Measurements from ENCODE around the gene TMEM181.
"Not testable (repeated sequence)": the region's sequence is repeated elsewhere in the genome, so short reads cannot be mapped to it uniquely, and the experiment has no call there.

The TMEM181 gene

GRCh38 chr6:158660333-158660754, 100.5 kb downstream of the TMEM181 start:
- no peak for DNase-seq (ENCODE audit: low read depth in 2 of 2)

GRCh38 chr6:158661156-158661685, 101.3 kb downstream of the TMEM181 start:
- no peak for DNase-seq (ENCODE audit: low read depth in 2 of 2)

DNA sequence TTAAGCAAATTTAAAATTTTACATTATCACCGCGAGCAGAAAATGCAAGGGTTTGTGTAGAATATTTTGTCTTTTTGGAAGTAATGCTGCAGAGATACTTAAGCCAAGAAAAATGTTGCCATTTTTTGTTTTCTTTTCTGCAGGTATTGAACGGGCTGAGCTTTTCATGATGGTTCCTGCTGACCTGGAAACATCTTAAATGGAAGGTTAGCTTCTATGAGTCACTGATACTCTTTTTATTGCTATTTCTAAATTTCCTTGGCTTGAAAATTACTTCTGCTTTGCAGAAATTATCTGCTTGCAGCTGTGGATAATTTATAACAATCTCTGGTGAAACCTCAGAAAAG, 102.7 kb downstream of the TMEM181 start:
- DNase-seq (ENCODE audit: low read depth in 2 of 2), result no peak

- peak; percentile 58 to 62 for DNase-seq (ENCODE audit: low read depth in 2 of 2)
Observed at GRCh38 chr6:158662954-158663624, 103.2 kb downstream of the TMEM181 start.

DNA sequence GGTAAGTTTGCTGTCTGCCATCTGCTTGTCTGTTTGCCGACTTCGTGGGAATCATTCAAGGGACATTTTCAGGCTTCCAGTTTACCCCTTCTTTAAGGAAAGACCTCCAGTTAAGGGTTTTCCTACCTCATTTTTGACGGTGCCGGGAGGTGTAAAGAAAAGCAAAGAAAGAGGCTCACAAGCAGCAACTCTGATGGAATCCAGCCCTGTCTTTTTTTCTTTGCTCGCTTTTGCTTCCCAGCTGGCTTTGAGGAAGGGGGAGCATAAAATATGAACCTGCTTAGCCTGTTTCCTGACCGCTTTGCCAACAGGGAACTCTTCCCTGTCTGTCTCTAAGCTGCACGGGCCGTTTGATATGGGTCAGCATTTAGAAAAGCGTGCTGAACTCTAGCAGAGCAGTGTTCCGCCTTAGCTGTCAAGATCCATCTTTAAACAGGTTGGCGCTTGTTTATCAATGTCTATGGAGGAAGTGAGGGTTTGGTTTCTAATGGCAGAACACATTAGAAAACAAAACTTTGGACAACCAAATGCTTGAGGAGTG, 103.8 kb downstream of the TMEM181 start:
- no peak for DNase-seq (ENCODE audit: low read depth in 2 of 2)

- DNase-seq (ENCODE audit: low read depth in 2 of 2), result no peak
Observed at GRCh38 chr6:158665332-158665731, 105.4 kb downstream of the TMEM181 start.

DNA sequence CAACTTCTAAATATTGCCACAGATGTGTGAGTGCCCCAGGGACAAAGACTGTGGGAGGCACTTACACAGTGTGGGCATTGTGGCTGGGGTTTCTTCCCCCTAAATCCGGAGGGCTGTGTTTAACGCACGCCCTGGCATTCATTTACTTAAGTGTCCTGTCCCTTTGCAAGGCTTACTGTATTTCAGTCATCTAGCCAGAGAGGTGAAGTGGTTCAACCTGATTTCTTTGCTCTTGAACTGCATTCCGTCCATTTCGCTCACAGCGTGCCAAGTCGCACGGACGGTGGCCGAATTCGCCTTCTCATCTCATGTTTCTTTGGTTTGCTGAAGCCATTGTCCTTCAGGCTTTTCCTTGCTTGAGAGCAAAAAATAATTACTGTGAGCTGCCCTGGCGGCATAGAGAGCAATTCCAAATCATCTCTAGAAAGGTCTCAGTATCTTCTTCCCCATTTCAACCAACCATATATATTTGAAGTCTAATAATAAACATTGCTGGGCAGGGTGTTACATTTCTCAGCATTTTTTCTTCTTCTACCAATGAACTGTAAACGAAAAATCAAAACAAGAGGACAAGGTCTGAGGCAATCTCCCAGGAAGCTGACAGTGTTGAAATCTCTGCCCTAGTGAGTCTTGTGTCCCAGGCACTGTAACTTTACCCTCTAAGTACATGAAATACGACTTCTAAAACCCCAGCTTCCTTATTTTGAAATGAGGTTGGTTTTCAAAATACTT, 106.9 kb downstream of the TMEM181 start:
- peak; percentile 61 to 64 for DNase-seq (ENCODE audit: low read depth in 2 of 2)

DNA sequence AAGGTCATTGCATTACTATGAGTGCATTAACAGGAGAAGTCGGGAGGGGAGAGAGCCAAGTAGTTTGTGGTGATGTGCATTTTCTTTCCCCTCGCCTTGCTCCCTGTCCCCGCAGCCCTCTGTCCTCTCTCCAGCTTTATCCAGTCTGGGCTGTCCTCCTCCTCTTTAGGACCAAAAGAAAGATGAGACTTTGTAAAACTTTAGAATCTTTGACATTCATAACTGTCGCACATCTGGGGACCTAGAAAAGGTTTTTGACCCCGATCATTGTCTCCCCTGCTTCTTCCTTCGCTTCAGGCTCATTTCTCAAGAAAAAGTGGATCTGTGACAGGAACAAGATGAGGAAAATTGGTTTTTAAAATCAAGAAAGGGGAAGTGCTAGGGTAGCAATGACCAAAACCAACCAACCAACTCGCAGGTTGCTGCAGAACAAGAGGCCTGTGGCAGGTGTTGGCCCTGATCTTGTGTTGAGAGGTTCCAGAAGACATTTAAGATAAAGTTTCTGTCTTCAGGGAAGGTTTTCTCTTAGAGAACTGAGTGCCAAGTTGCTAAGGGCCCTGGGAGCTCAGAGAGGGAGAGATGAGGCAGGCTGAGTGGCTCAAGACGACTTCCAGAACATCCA, 107.6 kb downstream of the TMEM181 start:
- no peak for DNase-seq (ENCODE audit: low read depth in 2 of 2)

GRCh38 chr6:158668707-158669103, 108.8 kb downstream of the TMEM181 start:
- DNase-seq (ENCODE audit: low read depth in 2 of 2), result no peak

GRCh38 chr6:158669145-158670035, 109.5 kb downstream of the TMEM181 start:
- no peak for DNase-seq (ENCODE audit: low read depth in 2 of 2)

DNA sequence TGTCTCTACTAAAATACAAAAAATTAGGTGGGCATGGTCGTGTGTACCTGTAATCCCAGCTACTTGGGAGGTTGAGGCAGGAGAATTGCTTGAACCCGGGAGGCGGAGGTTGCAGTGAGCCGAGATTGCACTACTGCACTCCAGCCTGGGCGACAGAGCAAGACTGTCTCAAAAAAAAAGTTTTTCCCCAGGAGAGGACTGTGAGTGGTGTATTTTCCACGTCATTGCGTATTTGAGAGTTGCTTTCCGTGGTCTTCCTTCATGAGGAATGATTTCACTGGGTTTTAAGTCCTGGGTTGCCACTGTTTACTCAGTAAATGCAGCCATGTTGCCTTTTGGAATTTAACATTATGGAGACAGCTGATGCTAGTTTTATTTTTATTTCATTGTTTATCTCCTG, 112.2 kb downstream of the TMEM181 start:
- not testable (repeated sequence) for DNase-seq (ENCODE audit: low read depth in 2 of 2)

- no peak for DNase-seq (ENCODE audit: low read depth in 2 of 2)
Observed at GRCh38 chr6:158672726-158673125, 112.8 kb downstream of the TMEM181 start.

DNA sequence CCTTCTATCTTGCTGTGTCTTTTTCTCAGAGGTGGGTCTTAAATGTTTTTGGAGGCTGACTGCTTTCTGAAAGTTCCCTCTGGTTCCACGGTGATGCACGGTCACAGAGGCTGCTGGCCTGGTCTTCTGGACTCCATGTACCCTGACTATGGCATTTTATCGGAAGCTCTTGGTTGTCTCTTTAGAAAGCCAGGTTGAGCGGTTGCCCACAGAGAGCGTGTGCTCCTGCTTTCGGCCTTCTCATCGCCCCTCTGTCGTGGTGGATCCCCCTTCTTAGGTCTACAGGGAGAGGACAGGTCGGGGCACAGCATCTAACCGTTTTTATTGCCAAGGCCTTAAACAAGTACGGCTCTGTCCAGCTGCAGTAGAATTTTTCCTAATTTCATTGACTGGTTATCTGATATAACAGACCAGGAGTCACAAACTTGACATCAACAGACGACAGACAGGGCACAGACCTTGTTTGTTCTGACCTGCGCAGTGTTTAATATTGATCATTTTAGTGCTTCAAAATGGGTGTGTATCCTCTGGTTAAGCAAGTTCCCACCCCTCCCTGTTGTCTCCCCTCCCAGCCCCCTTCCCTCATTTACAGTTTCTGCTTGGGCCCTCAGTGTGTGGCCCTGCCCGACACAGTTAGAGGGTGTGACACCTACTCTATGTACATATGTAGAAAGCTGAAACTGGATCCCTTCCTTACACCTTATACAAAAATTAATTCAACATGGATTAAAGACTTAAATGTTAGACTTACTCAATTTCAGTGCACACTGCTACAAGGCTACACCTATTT, 114.6 kb downstream of the TMEM181 start:
- no peak for DNase-seq (ENCODE audit: low read depth in 2 of 2)

- not testable (repeated sequence) for DNase-seq (ENCODE audit: low read depth in 2 of 2)
Observed at GRCh38 chr6:158677094-158677493, 117.2 kb downstream of the TMEM181 start.

- DNase-seq (ENCODE audit: low read depth in 2 of 2), result no peak
Observed at GRCh38 chr6:158677906-158678578, 118.2 kb downstream of the TMEM181 start.

DNA sequence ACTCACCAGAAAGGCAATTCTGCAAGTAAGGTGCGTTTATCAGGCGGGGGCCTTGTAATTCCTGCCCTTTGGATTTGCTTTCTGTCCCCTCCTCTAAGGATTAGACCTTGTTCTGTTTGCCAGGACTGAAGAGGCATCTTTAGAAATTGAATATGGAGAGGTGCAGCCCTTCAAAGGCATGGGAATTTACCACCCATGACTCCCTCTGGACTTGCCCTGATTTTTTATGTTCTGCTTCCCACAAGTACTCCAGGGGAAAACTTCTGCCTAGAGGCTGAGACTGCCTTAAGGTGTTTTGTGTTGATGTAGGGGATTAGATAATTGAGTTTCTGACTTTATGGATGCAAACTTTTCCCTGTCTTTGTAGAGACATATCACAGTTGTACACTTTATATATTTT, 120.1 kb downstream of the TMEM181 start:
- DNase-seq (ENCODE audit: low read depth in 2 of 2), result no peak

DNA sequence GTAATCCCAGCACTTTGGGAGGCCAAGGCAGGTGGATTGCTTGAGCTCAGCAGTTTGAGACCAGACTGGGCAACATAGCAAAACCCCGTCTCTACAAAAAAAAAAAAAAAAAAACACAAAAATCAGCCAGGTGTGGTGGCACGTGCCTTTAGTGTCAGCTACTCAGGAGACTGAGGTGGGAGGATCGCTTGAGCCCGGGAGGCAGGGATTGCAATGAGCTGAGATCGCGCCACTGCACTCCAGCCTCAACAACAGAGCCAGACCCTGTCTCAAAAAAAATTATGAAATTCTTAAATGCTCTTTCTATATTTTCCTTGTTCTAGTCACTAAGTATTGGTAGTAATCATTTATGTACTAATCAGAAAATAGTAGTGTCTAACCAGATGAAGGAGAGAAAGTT, 120.6 kb downstream of the TMEM181 start:
- no peak for DNase-seq (ENCODE audit: low read depth in 2 of 2)

DNA sequence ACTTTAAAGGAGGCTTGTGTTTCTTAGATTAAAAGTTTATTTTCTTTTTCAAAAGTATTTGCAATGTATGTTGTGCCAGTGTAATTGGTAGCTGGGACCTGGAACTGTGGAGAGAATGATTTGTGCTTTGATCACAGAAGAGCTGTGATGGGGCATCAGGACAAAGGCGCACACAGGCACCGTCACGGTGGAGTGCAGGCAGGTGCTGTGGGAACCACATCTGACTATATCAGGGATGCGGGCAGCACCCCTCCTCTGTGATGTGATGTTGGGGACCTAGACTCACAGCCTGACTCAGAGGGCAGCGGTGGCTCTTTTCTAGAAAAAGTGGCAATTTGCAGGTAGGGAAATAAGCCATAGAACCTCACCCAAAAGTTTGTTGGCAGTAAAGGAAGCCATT, 124.4 kb downstream of the TMEM181 start:
- no peak for DNase-seq (ENCODE audit: low read depth in 2 of 2)

- DNase-seq (ENCODE audit: low read depth in 2 of 2), result no peak
Observed at GRCh38 chr6:158684745-158685324, 124.9 kb downstream of the TMEM181 start.

All from fibroblast of skin of left quadriceps (primary cell).